ENCODE results near the gene FSTL4. TPM values are rescaled to one million over a fixed set of nuclear protein-coding genes. Genes with fewer than 3 reads are reported as not detected.

FSTL4 gene
- total RNA-seq, 6 donors from 2014 or later: 0.49 to 4.6 (median 1.1) TPM

- H3K36me3 ChIP-seq: no peaks in the 10 kb centered on the region
- H3K4me1 ChIP-seq: peaks cover 0 to 24% (median 0%) of the 10 kb centered on the region in 4 donors
- H3K27ac ChIP-seq: no peak overlapping the region
- WGBS, 2 donors: 84% methylated on average over 7 of the region's 7 CpGs
- H3K9me3 ChIP-seq: no peaks in the 10 kb centered on the region
- ATAC-seq (ENCODE audit: low FRiP score in 2 of 2): no peak
- TF ChIP-seq POLR2AphosphoS5 (IDR thresholded peaks at IDR 0.05): no peak
- no peak for TF ChIP-seq POLR2A (IDR thresholded peaks at IDR 0.05)
- no peak for TF ChIP-seq EP300 (IDR thresholded peaks at IDR 0.05)
- TF ChIP-seq CTCF (IDR thresholded peaks at IDR 0.05): no peak
- H3K27me3 ChIP-seq: no peaks in the 10 kb centered on the region
- DNase-seq: no peak
- no peak overlapping the region for H3K4me3 ChIP-seq
These were observed 152.7 kb downstream of the FSTL4 start for GRCh38 chr5:133459474-133460160.

DNA sequence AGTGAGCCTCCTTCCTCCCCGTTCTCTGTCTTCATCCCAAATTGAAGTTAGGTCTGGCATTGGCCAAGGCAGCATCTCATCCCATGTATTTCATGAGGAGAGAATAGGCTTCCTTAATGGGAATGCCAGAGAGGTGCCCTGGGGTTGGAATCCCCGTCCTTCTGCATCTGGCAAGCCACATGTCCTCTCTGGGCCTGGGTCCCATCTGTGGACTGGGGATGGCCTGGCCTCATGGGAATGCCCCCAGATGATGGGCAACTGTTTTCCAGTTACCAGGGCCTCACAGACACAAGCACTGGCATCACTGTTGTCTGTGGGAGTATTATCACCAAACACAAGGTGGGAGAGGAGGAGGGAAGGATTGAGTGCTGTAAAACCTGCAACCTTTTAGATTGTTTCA lies 153.9 kb downstream of the FSTL4 start:
- TF ChIP-seq POLR2AphosphoS5 (IDR thresholded peaks at IDR 0.05) (no peak), EP300 (IDR thresholded peaks at IDR 0.05) (no peak), POLR2A (IDR thresholded peaks at IDR 0.05) (no peak), CTCF (IDR thresholded peaks at IDR 0.05) (no peak)
- Histone ChIP-seq H3K27ac (no peak overlapping the region), H3K36me3 (no peaks in the 10 kb centered on the region), H3K4me1 (peaks cover 0 to 24% (median 0%) of the 10 kb centered on the region in 4 donors), H3K27me3 (no peaks in the 10 kb centered on the region), H3K9me3 (no peaks in the 10 kb centered on the region), H3K4me3 (no peak overlapping the region)
- no peak for ATAC-seq (ENCODE audit: low FRiP score in 2 of 2)
- no peak for DNase-seq
- 91 to 94% methylated on average over 2 of the region's 2 CpGs for WGBS, 2 donors

DNA sequence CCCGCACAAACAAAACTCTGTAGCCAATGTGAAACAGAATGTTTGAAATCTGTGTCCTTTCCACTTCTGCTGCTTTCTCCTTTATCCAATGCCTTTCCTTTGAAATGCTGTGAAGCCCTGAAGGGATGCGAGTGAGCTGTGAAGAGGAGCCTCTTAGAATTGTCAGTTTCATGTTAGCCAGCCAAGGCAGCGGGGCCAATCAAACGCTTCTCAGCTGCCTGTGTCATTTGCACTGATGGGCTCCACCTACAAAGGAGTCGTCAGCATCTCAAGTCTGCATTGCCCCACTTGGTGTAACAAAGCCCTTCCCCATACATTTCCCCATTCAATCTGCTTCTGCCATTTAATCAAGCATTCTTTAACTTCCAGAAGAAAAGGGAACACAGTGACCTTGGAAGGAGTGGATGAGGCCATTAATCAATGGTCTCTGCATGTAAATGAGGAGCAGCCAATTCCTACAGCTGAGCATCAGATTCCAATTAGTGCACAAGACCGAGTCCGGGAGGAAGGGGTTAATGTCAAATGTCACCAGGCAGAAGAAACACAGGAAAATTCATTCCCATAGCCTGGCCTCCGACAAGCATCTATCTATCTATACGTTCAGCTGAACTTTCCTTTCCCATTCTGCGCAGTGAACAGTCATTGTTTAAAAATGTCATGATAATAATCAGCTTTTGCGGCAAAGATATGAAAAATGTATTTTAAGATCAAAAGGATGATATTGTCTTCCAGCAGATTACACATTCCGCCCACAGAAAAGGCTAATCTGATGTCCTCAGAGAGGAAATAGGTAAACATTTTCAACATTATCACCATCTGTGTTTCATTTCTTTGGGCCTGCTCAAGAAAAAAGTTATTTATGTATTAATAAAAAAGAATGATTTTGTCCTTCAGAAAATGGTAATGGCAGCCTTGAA lies 154.6 kb downstream of the FSTL4 start:
- Histone ChIP-seq H3K27ac (no peak overlapping the region), H3K4me1 (peaks cover 0 to 24% (median 0%) of the 10 kb centered on the region in 4 donors), H3K4me3 (no peak overlapping the region), H3K27me3 (no peaks in the 10 kb centered on the region), H3K9me3 (no peaks in the 10 kb centered on the region), H3K36me3 (no peaks in the 10 kb centered on the region)
- TF ChIP-seq CTCF (IDR thresholded peaks at IDR 0.05): no peak
- TF ChIP-seq POLR2A (IDR thresholded peaks at IDR 0.05): no peak
- no peak for TF ChIP-seq POLR2AphosphoS5 (IDR thresholded peaks at IDR 0.05)
- no peak for TF ChIP-seq EP300 (IDR thresholded peaks at IDR 0.05)
- WGBS, 2 donors: 66 to 74% methylated on average over 12 of the region's 12 CpGs
- DNase-seq (no peak), ATAC-seq (ENCODE audit: low FRiP score in 2 of 2) (no peak)

GRCh38 chr5:133456933-133457402 lies 155.4 kb downstream of the FSTL4 start:
- ATAC-seq (ENCODE audit: low FRiP score in 2 of 2): no peak
- Histone ChIP-seq H3K4me3 (no peak overlapping the region), H3K9me3 (no peaks in the 10 kb centered on the region), H3K36me3 (no peaks in the 10 kb centered on the region), H3K4me1 (peaks cover 0 to 18% (median 0%) of the 10 kb centered on the region in 4 donors), H3K27ac (no peak overlapping the region), H3K27me3 (no peaks in the 10 kb centered on the region)
- peak in 1 of 2 donors; percentile 53 for DNase-seq
- TF ChIP-seq POLR2AphosphoS5 (IDR thresholded peaks at IDR 0.05): peak in 1 of 2 donors; percentile 24
- TF ChIP-seq EP300 (IDR thresholded peaks at IDR 0.05): no peak
- no peak for TF ChIP-seq POLR2A (IDR thresholded peaks at IDR 0.05)
- TF ChIP-seq CTCF (IDR thresholded peaks at IDR 0.05): no peak
- WGBS, 2 donors: 58 to 59% methylated on average over 4 of the region's 4 CpGs

All from upper lobe of left lung (tissue), 6 donors.